NK-92 (cell line): Measurements from ENCODE around the gene PACSIN1.

Source experiments
- DNase-seq: peaks from one replicate; lab custom pipeline; 2025; ENCODE audit not compliant: unreplicated experiment; lab: John Stamatoyannopoulos, UW

Gene PACSIN1

GRCh38 chr6:34543421-34543820 lies 77.5 kb downstream of the PACSIN1 start:
- no peak for DNase-seq

GRCh38 chr6:34544052-34544604 lies 78.3 kb downstream of the PACSIN1 start:
- DNase-seq, result no peak

- no peak for DNase-seq
Observed at GRCh38 chr6:34544776-34545471, 79.0 kb downstream of the PACSIN1 start.

GRCh38 chr6:34546551-34547321 lies 80.9 kb downstream of the PACSIN1 start:
- DNase-seq, result no peak

GRCh38 chr6:34547701-34548644 lies 82.1 kb downstream of the PACSIN1 start:
- DNase-seq, result no peak

GRCh38 chr6:34549026-34549803 lies 83.3 kb downstream of the PACSIN1 start:
- DNase-seq, result no peak

- no peak for DNase-seq
Observed at GRCh38 chr6:34549804-34550202, 83.9 kb downstream of the PACSIN1 start.

- no peak for DNase-seq
Observed at GRCh38 chr6:34551720-34552119, 85.8 kb downstream of the PACSIN1 start.

- no peak for DNase-seq
Observed at GRCh38 chr6:34552620-34553019, 86.7 kb downstream of the PACSIN1 start.

GRCh38 chr6:34553146-34553545 lies 87.3 kb downstream of the PACSIN1 start:
- no peak for DNase-seq

- no peak for DNase-seq
Observed at GRCh38 chr6:34553750-34554149, 87.9 kb downstream of the PACSIN1 start.

- no peak for DNase-seq
Observed at GRCh38 chr6:34554291-34555006, 88.6 kb downstream of the PACSIN1 start.

GRCh38 chr6:34555007-34555322 lies 89.1 kb downstream of the PACSIN1 start:
- DNase-seq, result no peak

- DNase-seq, result no peak
Observed at GRCh38 chr6:34555328-34555727, 89.5 kb downstream of the PACSIN1 start.

GRCh38 chr6:34556031-34556471 lies 90.2 kb downstream of the PACSIN1 start, which contains the start of gene SPDEF:
Gene SPDEF (minus strand): TSS chr6:34556329. CDS start chr6:34544455, 11,874 bp downstream.
- DNase-seq, result no peak

GRCh38 chr6:34556493-34556892 lies 90.6 kb downstream of the PACSIN1 start:
- DNase-seq, result no peak

GRCh38 chr6:34557228-34557627 lies 91.4 kb downstream of the PACSIN1 start:
- DNase-seq, result no peak

- DNase-seq, result no peak
Observed at GRCh38 chr6:34558172-34558714, 92.4 kb downstream of the PACSIN1 start.

- no peak for DNase-seq
Observed at GRCh38 chr6:34559651-34560365, 93.9 kb downstream of the PACSIN1 start.
